IMR-90 (cell line): ENCODE data around the gene PLCL2.

Source experiments
- CEBPB ChIP-seq: IDR thresholded peaks from 2 replicates; pipeline ENCODE4 v1.6.1; 2012; ENCODE audit warnings: low read depth, low read length, improper control_type of control experiment
- FOS ChIP-seq: fragments of 150-350 bp; IDR thresholded peaks from 2 replicates; pipeline ENCODE4 v1.6.1; 2016; ENCODE audit warnings: low read depth, low read length
- MAZ ChIP-seq: IDR thresholded peaks from 2 replicates; pipeline ENCODE4 v1.6.1; 2012; ENCODE audit warnings: low read depth, mild to moderate bottlenecking, low read length, improper control_type of control experiment, moderate library complexity, borderline replicate concordance
- MXI1 ChIP-seq: IDR thresholded peaks from 2 replicates; pipeline ENCODE4 v1.6.1; 2012; ENCODE audit warnings: low read depth, mild to moderate bottlenecking, low read length, moderate library complexity, borderline replicate concordance
- NFE2L2 ChIP-seq: fragments of 150-350 bp; IDR thresholded peaks from 2 replicates; pipeline ENCODE4 v1.6.1; 2016; ENCODE audit warnings: low read depth, mild to moderate bottlenecking, low read length
- POLR2A ChIP-seq: IDR thresholded peaks from 2 replicates; pipeline ENCODE4 v1.6.1; 2012; ENCODE audit warnings: mild to moderate bottlenecking, low read depth, low read length
- RAD21 ChIP-seq: IDR thresholded peaks from 2 replicates; pipeline ENCODE4 v1.6.1; 2012; ENCODE audit warnings: low read length, improper control_type of control experiment
- RCOR1 ChIP-seq: IDR thresholded peaks from 2 replicates; pipeline ENCODE4 v1.6.1; 2012; ENCODE audit warnings: mild to moderate bottlenecking, low read length, improper control_type of control experiment; ENCODE audit not compliant: insufficient replicate concordance
- RFX5 ChIP-seq: IDR thresholded peaks from 2 replicates; pipeline ENCODE4 v1.8.0; 2012; ENCODE audit warnings: low read depth, mild to moderate bottlenecking, low read length, moderate library complexity
- SMC3 ChIP-seq: fragments of 150-350 bp; IDR thresholded peaks from 2 replicates; pipeline ENCODE4 v1.6.1; 2016; ENCODE audit warnings: low read depth, mild to moderate bottlenecking, antibody characterized with exemption, low read length, moderate library complexity
- TF ChIP-seq, protein P1 (sequence below): conservative IDR thresholded peaks from 2 replicates; pipeline ENCODE4 v1.5.1; 2012; ENCODE audit warnings: mild to moderate bottlenecking, low read depth, low read length, improper control_type of control experiment
- TF ChIP-seq, protein P2 (sequence below): fragments of 150-350 bp; IDR thresholded peaks from 2 replicates; pipeline ENCODE4 v1.6.1; 2016; ENCODE audit warnings: low read depth, mild to moderate bottlenecking, low read length, moderate library complexity, borderline replicate concordance
- TF ChIP-seq, protein P3 (sequence below): fragments of 150-350 bp; IDR thresholded peaks from 2 replicates; pipeline ENCODE4 v1.6.1; 2017; ENCODE audit warnings: mild to moderate bottlenecking, antibody characterized with exemption, low read length, low read depth

DNA sequence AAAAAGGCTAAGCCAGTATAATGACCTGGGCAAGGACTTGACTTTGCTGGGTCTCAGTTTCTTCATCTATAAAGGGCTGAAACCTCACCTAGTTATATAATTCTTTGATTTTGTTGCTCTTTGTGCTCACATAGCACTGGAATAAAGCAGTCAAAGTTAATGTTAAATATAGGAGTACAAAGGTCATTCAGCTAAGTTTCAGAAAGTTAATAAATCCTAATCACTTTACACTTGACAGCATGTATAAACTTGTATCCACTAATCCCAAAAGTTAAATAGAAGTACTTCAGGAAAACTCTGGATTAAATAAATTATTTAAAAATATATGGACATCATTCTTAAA is 33.9 kb downstream of the PLCL2 start:
- TF ChIP-seq SMC3 = no peak
- no peak for TF ChIP-seq MAZ
- TF ChIP-seq, protein P1, sequence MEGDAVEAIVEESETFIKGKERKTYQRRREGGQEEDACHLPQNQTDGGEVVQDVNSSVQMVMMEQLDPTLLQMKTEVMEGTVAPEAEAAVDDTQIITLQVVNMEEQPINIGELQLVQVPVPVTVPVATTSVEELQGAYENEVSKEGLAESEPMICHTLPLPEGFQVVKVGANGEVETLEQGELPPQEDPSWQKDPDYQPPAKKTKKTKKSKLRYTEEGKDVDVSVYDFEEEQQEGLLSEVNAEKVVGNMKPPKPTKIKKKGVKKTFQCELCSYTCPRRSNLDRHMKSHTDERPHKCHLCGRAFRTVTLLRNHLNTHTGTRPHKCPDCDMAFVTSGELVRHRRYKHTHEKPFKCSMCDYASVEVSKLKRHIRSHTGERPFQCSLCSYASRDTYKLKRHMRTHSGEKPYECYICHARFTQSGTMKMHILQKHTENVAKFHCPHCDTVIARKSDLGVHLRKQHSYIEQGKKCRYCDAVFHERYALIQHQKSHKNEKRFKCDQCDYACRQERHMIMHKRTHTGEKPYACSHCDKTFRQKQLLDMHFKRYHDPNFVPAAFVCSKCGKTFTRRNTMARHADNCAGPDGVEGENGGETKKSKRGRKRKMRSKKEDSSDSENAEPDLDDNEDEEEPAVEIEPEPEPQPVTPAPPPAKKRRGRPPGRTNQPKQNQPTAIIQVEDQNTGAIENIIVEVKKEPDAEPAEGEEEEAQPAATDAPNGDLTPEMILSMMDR = no peak
- TF ChIP-seq POLR2A = no peak
- no peak for TF ChIP-seq RAD21
- TF ChIP-seq RFX5 = no peak
- TF ChIP-seq, protein P2, sequence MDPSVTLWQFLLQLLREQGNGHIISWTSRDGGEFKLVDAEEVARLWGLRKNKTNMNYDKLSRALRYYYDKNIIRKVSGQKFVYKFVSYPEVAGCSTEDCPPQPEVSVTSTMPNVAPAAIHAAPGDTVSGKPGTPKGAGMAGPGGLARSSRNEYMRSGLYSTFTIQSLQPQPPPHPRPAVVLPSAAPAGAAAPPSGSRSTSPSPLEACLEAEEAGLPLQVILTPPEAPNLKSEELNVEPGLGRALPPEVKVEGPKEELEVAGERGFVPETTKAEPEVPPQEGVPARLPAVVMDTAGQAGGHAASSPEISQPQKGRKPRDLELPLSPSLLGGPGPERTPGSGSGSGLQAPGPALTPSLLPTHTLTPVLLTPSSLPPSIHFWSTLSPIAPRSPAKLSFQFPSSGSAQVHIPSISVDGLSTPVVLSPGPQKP = no peak
- TF ChIP-seq, protein P3, sequence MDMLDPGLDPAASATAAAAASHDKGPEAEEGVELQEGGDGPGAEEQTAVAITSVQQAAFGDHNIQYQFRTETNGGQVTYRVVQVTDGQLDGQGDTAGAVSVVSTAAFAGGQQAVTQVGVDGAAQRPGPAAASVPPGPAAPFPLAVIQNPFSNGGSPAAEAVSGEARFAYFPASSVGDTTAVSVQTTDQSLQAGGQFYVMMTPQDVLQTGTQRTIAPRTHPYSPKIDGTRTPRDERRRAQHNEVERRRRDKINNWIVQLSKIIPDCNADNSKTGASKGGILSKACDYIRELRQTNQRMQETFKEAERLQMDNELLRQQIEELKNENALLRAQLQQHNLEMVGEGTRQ = no peak
- no peak for TF ChIP-seq CEBPB
- no peak for TF ChIP-seq MXI1
- TF ChIP-seq FOS = no peak
- TF ChIP-seq NFE2L2 = no peak
- no peak for TF ChIP-seq RCOR1
